Measurements from ENCODE around the gene LIPK.
"Not testable (repeated sequence)": the region's sequence is repeated elsewhere in the genome, so short reads cannot be mapped to it uniquely, and the experiment has no call there.

The LIPK gene, protein sequence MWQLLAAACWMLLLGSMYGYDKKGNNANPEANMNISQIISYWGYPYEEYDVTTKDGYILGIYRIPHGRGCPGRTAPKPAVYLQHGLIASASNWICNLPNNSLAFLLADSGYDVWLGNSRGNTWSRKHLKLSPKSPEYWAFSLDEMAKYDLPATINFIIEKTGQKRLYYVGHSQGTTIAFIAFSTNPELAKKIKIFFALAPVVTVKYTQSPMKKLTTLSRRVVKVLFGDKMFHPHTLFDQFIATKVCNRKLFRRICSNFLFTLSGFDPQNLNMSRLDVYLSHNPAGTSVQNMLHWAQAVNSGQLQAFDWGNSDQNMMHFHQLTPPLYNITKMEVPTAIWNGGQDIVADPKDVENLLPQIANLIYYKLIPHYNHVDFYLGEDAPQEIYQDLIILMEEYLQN

DNA sequence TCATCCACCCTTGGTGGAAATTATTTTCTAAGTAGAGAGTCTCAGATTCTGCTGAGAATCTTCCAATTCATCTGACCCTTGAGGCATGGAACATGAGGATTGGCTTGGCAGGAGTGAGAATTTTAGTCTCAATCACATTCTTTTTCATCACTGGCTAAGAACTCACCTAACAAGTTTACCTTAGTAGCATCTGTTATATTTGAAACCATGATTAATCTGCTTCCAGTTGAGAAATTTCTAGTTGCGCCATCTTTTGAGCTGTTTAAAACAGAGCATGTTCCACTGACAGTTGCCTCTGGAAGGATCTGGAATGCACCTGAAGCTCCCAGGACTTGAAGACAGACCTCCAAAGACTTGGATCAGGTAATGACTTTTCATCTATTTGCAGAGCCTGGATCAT lies at the start of gene LIPK:
Gene LIPK (plus strand): TSS at position 292 of the 400 bp plus-strand sequence. CDS start 18,295 bp downstream, outside the sequence.
- DNase-seq, result no peak

DNA sequence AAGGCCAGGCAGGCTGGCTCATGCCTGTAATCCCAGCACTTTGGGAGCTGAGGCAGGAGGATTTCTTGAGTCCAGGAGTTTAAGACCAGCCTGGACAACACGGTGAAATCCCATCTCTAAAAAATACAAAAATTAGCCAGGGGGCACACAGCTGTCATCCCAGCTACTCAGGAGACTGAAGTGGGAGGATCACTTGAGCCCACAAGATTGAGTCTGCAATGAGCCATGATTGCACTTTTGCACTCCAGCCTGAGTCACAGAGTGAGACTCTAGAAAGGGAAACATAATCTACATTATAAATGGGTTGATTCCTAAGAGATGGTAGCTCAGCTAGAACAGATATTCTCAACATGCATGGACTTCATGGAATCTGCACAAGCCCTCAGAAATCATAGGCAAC lies 48.1 kb upstream of the LIPK start:
- no peak for DNase-seq

DNA sequence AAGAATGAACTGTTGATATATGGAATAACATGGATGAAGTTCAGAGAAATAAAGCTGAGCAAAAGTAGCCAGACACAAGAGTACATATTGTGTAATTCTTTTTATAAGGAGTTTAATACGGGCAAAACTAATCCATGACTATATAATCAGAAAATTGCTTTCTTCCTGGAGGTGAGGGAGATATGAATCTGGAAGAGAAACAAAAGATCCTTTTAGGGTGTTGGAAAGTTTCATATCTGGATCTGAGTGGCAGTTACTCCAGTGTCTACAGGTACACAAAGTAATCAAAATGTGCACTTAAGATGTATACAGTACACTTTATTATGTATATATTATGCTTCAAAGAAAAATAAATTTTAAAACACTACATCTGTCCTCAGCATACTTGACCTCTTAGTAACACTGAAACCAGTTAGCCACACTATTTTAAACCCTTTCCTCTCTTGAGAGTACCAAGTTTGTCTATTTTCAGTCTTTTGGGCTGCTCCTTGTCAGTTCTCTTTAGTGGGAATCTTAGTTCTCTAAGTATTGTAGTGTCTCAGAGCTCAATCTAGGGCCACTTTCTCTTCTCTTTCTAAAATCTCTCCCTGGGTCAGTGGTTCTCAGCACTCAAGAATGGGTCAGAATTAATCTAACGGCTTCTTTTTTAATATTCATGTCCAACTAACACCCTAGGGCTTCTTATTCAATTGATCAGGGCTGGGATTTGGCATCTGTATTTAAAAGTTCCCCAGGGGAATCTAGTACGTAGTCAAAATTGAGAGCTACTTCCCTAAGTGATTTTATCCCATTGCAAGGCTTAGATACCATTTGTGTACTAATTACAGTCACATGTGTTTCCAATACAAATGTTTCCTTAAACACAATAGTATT lies 46.1 kb upstream of the LIPK start:
- no peak for DNase-seq

DNA sequence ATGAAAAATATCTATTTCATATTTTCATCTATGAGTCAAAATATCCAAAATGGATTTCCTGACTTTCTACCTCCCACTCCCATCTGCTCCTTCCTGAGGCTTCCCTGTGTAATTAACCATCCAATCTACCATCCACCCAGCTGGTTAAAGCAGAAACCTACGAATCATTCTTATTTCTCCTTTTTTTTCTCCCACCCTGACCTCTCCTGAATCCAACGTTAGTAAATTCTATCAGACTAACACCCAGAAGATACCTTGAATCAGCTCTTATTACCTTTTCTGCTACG lies 45.5 kb upstream of the LIPK start:
- DNase-seq, result no peak

DNA sequence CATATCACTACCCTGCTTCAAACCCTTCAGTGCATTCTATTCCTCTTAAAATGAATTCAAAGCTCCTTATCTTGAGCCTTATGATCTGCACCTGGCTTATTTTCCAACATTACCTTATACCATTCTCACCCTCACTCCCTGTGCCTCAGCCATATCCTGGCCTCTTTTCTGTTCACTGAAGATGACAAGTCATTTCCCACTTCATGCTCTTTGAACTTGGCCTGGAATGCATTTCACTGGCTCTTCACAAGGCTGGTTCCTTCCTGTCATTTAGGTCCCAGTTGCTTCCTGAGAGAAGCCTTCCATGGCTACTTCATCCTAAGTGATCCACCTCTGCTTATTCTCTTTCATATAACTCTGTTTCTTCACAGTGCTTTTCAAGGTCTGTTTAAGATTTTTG lies 45.0 kb upstream of the LIPK start:
- DNase-seq, result no peak

DNA sequence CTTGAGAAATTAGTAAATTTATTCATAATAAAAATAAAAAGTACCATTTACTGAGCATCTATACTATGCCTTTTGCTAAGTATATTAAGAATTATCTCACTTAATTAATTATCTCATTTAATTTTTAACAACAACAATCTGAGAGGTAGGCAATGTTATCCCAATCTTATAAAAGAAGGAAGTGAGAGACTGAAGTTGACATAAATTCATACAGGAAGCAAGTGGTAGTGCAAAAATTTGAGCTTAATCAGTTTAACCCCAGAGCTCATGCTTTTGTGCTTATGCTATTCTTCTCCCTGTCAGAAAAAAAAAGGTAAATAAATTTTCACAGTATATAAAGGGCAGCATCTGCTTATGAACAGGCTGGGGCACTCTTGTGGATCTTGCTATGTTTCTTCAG lies 44.5 kb upstream of the LIPK start:
- no peak for DNase-seq

DNA sequence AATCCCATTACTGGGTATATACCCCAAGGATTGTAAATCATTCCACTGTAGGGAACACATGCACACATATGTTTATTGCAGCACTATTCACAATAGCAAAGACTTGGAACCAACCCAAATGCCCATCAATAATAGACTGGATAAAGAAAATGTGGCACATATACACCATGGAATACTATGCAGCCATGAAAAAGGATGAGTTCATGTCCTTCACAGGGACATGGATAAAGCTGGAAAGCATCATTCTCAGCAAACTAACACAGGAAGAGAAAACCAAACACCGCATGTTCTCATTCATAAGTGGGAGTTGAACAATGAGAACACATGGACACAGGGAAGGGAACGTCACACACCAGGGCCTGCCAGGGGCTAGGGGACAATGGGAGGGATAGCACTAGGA lies 42.9 kb upstream of the LIPK start:
- not testable (repeated sequence) for DNase-seq

DNA sequence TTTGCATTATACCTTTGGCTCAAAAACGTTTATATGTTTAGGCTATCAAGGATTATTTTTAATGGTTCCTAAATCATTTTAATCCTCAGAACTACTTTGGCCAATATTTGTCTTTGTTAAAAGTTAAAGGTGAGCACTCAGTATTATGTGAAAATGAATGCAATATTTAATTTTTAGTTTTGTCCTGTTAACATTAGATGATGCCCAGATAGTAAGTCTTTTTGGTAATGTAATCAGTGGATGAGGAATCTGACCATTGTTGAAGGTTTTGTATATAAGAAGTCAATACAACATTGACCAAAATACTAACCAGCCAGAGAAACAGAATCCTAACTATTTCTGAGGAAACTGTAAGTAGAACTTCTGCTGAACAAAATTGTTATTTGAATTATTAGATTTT lies 41.9 kb upstream of the LIPK start, which contains the start of gene LIPF:
Gene LIPF (plus strand): TSS at position 301 of the 400 bp plus-strand sequence. CDS start 2,856 bp downstream, outside the sequence.
- no peak for DNase-seq

DNA sequence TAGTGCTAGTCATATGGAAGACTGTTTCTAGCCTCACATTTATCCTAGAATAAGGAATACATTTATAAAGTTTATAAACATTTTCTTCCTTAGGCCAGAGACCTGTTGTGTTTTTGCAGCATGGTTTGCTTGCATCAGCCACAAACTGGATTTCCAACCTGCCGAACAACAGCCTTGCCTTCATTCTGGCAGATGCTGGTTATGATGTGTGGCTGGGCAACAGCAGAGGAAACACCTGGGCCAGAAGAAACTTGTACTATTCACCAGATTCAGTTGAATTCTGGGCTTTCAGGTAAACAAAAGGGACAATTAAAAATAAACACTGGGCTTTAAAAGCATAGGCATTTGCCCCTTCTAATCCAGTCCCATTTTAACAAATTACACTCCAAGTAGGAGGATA lies 37.6 kb upstream of the LIPK start:
- no peak for DNase-seq

DNA sequence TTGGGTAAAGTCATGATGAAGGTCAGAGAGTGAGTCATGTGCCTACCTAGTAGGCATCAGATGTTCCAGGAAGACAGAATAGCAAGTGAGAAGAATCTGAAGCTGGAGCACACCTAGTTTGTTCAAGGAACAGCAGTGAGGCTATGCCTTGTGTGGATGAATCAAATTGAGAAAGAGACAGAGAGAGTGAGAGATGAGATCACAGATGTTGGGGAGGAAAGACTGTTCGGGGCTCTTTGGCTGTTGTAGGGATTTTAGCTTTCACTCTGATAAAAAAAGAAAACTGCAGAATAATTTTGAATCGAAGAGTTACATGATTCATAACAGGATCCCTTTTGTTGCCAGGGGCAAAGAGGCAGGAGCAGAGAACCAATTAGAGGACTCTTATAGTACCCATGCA lies 35.6 kb upstream of the LIPK start:
- no peak for DNase-seq

DNA sequence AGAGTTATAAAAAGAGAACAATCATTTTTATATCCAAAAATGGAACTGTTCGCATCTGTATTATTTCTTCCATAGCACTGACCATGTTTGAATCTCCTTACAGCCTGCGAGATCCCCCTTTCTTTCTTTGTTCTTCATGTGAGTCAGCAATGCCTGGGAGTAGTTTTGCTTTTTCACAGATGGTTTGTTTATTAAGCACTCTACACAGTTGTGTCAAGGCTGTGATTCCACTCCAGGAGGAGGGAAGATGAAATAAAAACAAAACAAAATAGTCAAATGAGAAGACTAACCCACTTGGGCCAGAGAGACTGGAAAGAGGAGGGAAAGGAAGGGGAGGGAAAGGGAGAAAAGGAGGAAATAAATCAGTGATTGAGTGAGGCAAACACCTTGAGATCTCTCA lies 34.0 kb upstream of the LIPK start:
- DNase-seq, result no peak

DNA sequence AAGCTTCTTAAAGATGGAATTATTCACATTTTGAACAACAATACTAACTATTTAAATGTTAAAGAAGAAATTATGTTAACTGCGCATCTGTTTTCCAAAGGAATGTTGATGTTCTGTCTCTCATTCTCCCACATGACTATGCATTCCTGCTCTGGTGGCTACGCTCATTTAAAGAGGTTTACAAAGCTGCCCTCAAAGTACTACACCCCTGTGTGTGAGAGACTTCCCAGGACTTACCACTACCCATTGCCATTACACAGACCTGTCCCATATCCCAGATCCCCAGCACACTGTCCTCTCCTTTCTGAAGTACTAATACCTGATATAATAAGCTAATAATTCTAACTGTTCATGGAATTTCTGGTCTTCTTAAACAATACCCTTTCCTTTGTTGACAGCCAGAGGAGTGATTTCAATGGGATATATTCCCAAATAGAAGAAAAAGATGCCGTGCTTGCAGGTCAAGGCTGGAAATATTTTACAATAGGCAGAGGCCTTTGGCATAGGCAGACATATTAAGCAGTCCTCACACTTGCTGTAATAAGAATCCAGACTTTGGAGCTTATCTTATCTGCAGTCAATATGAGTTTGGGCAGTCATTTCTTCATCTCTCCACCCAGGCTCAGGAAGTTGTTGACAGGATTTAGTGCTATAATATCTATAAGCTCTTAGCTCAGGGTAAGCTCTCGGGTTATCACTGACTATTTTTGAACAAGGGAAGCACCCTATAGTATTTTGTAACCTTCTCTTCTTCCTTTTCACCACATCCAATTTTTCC lies 29.6 kb upstream of the LIPK start:
- no peak for DNase-seq

DNA sequence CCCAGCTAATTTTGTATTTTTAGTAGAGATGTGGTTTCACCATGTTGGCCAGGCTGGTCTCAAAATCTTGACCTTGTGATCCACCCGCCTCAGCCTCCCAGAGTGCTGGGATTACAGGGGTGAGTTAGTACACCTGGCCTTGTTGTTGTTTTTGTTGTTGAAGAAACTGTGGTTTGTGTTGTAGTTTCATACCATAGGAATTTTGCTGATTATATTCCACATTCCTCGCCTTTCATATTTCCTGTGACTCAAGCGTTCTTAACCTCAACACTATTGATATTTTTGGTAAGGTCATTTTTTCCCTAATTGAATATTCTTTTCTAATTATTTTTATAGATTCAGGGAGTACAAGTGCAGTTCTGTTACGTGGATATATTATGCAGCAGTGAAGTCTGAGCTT lies 25.1 kb upstream of the LIPK start:
- DNase-seq, result no peak

DNA sequence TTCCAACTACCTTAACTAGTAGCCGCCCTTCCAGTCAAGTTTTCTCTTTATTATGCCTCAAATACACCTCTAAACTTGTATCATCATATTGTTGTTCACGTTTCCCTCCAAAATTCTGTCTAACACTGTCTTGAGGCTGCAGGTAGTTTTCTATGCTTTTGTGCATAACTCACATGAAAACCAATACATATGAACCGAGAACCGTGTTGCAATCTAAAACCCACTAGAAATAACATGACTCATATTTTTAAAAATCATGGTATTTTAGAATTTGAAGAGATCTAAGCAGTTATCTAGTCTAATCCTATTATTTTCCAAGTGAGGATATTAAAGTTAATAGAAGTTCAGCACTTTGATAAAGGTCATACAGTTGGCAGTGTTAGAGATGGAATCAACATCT lies 23.6 kb upstream of the LIPK start:
- DNase-seq, result no peak

DNA sequence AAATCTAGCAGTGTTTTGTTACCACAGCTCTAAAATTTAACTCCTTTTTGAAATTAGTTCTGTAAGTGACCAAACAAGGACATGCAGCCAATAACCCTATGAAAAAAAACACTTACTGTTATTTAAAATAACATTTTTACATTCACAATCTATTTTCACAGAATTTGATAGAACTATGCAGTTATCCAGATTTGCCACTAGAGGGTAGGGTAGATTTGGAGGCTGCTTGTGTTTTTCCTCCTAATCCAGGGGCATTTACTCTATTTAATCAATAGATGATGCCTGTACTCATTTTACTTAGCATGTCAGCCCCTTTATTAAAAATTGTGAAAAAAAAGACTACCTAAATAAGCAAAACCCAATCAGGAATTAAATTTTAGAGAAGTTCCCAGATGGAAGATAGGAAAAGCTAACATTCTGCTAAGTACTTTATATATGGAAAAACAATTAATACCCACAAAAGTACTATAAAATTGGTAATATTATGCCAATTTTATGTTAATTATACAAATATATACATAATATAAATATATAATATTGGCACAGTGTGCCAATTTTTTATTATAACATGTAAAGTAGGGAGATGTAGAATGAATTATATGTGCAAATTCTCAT lies 18.1 kb upstream of the LIPK start:
- no peak for DNase-seq

DNA sequence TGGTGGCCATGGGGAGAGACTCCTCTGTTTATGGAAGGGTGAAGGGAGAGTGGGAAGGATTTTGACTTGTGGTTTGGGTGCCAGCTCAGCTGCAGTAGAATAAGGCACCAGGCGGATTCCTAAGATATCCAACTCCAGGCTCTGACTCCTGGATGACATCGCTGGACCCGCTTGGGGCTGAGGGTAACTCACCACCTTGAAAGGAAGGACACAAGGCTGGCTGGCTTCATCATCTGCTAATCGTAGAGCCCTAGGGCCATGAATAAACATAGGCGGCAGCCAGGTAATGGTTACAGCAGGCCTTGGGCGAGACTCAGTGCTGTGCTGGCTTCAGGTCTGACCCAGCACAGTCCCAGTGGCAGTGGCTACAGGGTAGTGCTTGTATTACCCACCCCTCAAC lies 16.7 kb upstream of the LIPK start:
- no peak for DNase-seq

DNA sequence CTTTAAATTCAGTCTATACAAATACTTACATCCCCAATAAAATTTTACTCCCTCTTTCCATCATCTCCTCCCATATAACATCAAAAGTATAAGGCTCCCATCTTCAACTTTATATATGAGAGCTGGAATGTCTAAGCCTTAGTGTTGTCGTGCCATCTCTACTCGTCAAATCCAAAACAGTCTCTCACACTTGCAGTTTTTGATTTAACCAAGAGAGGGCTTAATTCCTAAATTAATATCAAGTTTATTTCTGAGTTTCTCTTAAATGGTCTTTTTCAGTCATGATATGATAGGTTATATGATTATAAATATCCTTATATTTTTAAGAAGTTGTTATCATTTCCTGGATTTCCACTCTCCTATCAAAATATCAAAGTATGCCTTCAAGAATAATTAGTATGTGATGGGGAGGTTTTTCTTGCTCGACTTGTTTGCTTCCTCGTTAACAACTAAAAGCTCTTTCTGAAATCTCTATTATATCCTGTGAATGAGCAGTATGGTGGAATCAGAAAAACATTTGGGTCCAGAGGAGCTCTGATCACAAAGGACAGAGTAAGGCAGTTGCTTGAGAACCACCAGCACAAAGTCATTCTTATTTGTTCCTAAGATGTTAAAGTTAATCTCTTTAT lies 12.5 kb upstream of the LIPK start:
- no peak for DNase-seq

DNA sequence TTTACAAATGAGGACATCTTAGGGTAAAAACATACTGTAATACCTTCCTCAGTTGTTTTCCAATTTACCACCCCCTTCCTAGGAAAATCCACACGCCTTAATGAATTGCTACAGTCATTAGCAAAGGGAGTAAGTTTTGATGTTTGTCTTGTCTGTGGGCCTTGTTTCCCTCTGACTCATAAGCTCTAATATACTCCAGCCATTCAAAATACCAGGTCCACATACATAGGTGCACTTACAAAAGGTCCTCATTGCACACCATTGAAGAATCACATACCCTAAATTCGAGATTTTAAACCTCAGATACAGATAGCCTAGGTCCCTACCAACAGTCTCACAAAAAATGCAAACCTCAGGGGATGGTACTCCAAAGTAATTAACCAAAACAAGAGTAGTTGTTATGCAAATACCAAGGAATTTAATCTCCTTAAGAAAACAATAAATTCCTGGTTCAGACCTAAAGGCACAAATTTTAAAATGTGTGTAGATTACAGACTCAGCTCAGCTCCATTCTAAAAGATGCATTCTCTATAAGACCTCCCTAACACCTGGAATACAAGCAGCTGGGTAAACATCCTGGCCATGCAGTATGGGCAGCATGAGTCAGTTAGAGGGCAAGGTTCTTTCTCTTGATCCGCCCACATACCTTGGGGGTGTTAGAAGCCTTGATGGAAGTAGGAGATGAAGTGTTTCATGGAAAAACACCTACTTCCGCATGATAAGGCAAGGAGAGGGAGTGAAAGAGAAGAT lies 3.0 kb upstream of the LIPK start:
- DNase-seq, result no peak

DNA sequence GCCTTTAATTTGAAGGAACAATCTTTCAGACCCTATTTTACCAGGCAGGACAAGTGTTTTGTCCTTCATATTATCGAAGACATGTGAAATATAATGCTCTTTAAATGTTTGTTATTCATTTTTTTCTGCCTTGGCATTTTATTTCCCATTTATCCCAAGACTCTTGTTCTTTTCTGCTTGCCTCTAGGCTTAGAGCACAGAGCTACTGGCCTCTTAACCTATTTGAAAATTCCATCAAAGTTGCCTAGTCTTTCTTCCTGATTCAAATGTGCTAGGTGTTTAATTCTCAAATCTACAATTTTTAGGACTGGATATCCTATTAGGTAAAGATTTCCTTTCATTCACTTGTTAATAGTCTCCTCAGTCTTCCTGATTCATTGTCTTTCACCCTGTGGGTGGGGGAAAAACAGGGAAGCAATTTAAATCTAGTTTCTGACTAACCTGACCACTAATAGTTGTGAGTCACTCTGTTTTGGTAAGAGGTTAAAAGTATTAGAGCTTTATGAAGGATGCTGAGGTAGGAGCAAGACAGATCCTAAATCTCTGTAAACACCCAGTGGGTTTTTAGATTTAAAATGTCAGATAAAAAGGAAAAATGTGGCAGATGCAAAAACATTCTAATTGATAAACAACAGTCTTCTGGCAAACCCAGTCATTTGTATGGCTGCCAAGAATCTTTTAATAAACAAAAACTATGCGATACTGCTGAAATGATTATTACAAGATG lies 1.5 kb downstream of the LIPK start:
- DNase-seq, result no peak

DNA sequence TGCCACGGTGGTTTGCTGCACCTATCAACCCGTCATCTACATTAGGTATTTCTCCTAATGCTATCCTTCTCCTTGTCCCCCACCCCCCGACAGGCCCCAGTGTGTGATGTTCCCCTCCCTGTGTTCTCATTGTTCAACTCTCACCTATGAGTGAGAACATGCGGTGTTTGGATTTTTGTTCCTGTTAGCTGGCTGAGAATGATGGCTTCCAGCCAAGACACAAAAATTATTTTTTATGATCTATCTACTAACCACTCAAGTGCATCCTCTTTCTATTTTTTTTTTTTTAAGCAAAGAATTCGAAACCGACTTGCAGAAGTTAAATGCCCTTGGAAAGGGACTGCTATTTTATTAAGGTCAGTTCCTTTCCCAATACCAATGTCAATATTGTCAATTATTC lies 3.3 kb downstream of the LIPK start:
- DNase-seq, result not testable (repeated sequence)

DNA sequence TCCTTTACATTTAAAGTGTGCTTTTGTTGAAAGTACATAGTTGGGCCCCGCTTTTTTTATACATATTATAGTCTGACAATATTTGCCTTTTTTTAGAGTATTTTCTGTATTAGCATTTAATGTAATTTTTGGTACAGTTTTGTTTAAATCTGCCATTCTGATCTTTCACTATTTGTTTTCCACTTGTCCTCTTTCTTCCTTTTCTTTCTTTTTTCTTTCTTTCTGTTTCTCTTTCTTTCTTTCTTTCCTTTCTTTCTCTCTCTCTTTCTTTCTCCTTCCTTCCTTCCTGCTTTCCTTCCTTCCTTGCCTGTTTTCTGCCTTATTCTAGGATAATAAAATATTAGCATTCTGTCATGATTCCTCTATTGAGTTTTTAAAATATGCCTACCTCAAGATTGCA lies 9.5 kb downstream of the LIPK start:
- DNase-seq, result no peak
